Measurements from ENCODE around the gene CBY1. TPM values are rescaled to one million over a fixed set of nuclear protein-coding genes. Genes with fewer than 3 reads are reported as not detected.

The CBY1 gene
- total RNA-seq, 2 donors from 2014 or later, result 13.8 TPM

- Histone ChIP-seq H3K4me1 (ENCODE audit: control insufficient read depth in 1 of 2, low read depth in 2 of 2) (peaks cover 17 to 40% of the 10 kb centered on the region in 2 donors), H3K27ac (no peak overlapping the region), H3K36me3 (peaks cover 4% of the 10 kb centered on the region), H3K9me3 (no peaks in the 10 kb centered on the region), H3K4me3 (no peak overlapping the region), H3K27me3 (replicated peaks; ENCODE audit: insufficient read depth) (no peaks in the 10 kb centered on the region)
- ATAC-seq (ENCODE audit: insufficient number of reproducible peaks, low FRiP score, low read depth) (no peak), DNase-seq (ENCODE audit: low spot score) (no peak)
- TF ChIP-seq CTCF (IDR thresholded peaks at IDR 0.05), result no peak
Measured at GRCh38 chr22:38707984-38708383, 51.5 kb downstream of the CBY1 start.

GRCh38 chr22:38709306-38709705 lies 52.9 kb downstream of the CBY1 start:
- H3K4me1 ChIP-seq (ENCODE audit: control insufficient read depth in 1 of 2, low read depth in 2 of 2), result peaks cover 17 to 45% of the 10 kb centered on the region in 2 donors
- TF ChIP-seq CTCF (IDR thresholded peaks at IDR 0.05), result no peak
- H3K27me3 ChIP-seq (replicated peaks; ENCODE audit: insufficient read depth), result no peaks in the 10 kb centered on the region
- H3K27ac ChIP-seq, result no peak overlapping the region
- H3K36me3 ChIP-seq, result peaks cover 4% of the 10 kb centered on the region
- H3K4me3 ChIP-seq, result no peak overlapping the region
- no peaks in the 10 kb centered on the region for H3K9me3 ChIP-seq
- DNase-seq (ENCODE audit: low spot score) (no peak), ATAC-seq (ENCODE audit: insufficient number of reproducible peaks, low FRiP score, low read depth) (no peak)

- ATAC-seq (ENCODE audit: insufficient number of reproducible peaks, low FRiP score, low read depth) (no peak), DNase-seq (ENCODE audit: low spot score) (no peak)
- H3K9me3 ChIP-seq, result no peaks in the 10 kb centered on the region
Measured at GRCh38 chr22:38710351-38710750, 53.9 kb downstream of the CBY1 start.

GRCh38 chr22:38710866-38711265 lies 54.4 kb downstream of the CBY1 start:
- no peaks in the 10 kb centered on the region for H3K9me3 ChIP-seq
- no peak for DNase-seq (ENCODE audit: low spot score)
- H3K27me3 ChIP-seq (replicated peaks; ENCODE audit: insufficient read depth), result no peaks in the 10 kb centered on the region
- no peak overlapping the region for H3K4me3 ChIP-seq
- peaks cover 5% of the 10 kb centered on the region for H3K36me3 ChIP-seq
- TF ChIP-seq CTCF (IDR thresholded peaks at IDR 0.05), result no peak
- H3K4me1 ChIP-seq (ENCODE audit: control insufficient read depth in 1 of 2, low read depth in 2 of 2), result peaks cover 17 to 42% of the 10 kb centered on the region in 2 donors
- no peak for ATAC-seq (ENCODE audit: insufficient number of reproducible peaks, low FRiP score, low read depth)
- no peak overlapping the region for H3K27ac ChIP-seq

More at GRCh38 chr22:38710351-38710750, 53.9 kb downstream of the CBY1 start:
- no peak for TF ChIP-seq CTCF (IDR thresholded peaks at IDR 0.05)
- H3K4me3 ChIP-seq, result no peak overlapping the region
- no peaks in the 10 kb centered on the region for H3K27me3 ChIP-seq (replicated peaks; ENCODE audit: insufficient read depth)
- no peak overlapping the region for H3K27ac ChIP-seq
- peaks cover 4% of the 10 kb centered on the region for H3K36me3 ChIP-seq
- H3K4me1 ChIP-seq (ENCODE audit: control insufficient read depth in 1 of 2, low read depth in 2 of 2), result peaks cover 17 to 42% of the 10 kb centered on the region in 2 donors

- Histone ChIP-seq H3K36me3 (peaks cover 18% of the 10 kb centered on the region), H3K9me3 (no peaks in the 10 kb centered on the region), H3K27ac (no peak overlapping the region), H3K27me3 (replicated peaks; ENCODE audit: insufficient read depth) (no peaks in the 10 kb centered on the region), H3K4me1 (ENCODE audit: control insufficient read depth in 1 of 2, low read depth in 2 of 2) (peaks cover 9 to 34% of the 10 kb centered on the region in 2 donors), H3K4me3 (no peak overlapping the region)
- no peak for TF ChIP-seq CTCF (IDR thresholded peaks at IDR 0.05)
- ATAC-seq (ENCODE audit: insufficient number of reproducible peaks, low FRiP score, low read depth) (no peak), DNase-seq (ENCODE audit: low spot score) (no peak)
Measured at GRCh38 chr22:38712486-38713207, 56.2 kb downstream of the CBY1 start.

Data from thoracic aorta (tissue), 2 donors.